T-helper 9 cell (primary cell): Measurements from ENCODE around the gene EVL.
A peak's percentile ranks its signal among the peaks of the same experiment; 100 is the strongest.
"Not testable (repeated sequence)": the region's sequence is repeated elsewhere in the genome, so short reads cannot be mapped to it uniquely, and the experiment has no call there.

Experiments
- DNase-seq: peaks from one replicate; pipeline ENCODE4 v3.0.0-alpha.2; 2020

EVL gene

DNA sequence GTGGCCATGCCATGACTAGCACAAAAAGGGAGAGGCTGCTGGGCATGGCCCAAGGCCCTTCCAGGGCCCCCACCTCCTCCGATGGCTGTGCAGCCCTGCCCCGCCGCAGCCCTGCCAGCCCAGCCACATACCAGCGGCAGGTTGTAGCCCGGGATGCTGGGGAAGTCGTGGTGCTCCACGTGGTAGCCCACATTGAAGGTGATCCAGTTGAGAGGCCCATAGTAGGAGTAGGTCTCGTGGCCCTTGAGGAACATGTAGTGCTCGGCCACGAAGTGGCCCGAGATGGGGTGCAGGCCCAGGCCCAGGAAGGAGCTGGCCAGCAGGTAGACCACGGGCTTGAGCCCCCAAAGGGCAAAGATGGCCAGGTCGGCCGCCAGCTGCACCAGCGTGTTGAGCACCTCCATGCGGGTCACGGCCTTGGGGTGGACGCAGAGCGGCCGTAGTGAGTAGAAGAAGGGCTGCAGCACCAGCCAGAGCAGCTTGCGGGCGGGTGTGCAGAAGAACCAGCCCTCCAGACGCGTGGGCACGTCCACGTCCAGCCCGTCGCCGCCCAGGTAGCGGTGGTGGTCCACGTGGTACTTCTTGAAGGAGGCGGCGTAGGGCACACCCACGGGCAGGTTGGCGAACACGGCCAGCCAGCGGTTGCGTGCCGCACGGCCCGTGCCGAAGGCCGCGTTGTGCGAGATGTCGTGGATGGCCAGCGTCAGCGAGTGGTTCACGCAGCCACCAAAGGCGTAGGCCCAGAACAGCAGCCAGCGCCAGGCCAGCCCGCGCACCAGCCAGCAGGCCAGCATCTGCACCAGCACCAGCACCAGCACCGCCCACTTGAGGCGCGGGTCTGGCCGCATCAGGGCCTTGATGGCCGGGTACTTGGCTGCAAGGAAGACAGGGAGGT lies 83.9 kb downstream of the EVL start:
- no peak for DNase-seq

DNA sequence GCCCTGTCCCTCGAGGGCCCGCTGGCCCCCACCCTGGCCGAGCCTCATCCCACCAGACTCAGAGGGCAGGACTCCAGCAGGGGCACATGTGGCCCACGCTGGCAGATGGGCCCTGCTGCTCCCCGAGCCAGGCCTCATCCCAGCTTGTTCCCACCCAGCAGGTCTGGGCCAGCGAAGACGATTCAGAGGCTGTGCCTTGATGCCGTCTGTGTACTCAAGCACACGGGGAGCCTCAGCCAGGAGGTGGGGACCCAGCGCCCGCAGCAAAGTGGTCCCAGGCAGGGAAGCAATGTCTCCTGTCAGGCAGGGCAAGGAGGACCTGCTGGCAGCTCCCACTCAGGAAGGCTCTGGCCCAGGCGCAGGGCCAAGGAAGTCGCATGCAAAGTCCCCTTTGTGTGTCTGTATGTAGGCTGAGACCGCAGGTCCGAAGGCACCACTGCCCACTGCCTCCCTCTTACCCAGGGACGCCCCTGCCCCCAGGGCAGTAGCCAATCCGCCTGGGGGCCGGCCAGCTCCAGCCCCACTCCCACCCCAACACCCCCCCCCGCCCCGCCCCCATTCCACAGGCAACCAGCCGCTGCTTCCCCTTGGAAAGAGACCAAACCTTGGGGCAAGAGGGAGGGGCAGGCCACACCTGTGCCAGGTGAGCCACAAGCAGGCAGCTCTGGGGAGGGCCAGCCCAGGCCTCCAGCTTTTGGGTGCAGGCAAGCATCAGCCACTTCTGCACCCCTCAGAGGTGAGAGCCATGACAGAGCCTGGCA lies 84.8 kb downstream of the EVL start:
- no peak for DNase-seq

GRCh38 chr14:100150932-100151587 lies 85.8 kb downstream of the EVL start:
- DNase-seq, result no peak

GRCh38 chr14:100152091-100152490 lies 86.9 kb downstream of the EVL start:
- DNase-seq, result no peak

DNA sequence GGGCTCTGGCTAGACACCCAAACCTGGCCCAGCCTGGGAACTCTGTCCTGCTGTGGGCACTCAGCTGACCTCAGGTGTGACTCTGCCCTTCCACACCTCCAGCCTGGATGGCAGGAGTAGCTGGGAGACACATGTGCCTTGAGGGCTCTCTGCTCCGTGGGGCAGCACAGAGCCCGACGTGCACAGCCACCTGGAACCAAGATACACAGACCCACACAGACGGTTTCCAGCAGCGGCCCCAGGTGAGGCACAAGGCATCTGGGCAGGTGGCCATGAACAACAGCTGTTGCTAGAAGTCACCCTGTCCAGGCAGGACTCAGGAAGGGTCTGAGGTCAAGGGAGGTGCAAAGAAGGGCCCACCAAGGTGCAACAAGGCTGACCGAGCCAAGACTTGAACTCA lies 88.3 kb downstream of the EVL start:
- DNase-seq, result no peak

GRCh38 chr14:100155049-100155621 lies 89.9 kb downstream of the EVL start:
- no peak for DNase-seq

DNA sequence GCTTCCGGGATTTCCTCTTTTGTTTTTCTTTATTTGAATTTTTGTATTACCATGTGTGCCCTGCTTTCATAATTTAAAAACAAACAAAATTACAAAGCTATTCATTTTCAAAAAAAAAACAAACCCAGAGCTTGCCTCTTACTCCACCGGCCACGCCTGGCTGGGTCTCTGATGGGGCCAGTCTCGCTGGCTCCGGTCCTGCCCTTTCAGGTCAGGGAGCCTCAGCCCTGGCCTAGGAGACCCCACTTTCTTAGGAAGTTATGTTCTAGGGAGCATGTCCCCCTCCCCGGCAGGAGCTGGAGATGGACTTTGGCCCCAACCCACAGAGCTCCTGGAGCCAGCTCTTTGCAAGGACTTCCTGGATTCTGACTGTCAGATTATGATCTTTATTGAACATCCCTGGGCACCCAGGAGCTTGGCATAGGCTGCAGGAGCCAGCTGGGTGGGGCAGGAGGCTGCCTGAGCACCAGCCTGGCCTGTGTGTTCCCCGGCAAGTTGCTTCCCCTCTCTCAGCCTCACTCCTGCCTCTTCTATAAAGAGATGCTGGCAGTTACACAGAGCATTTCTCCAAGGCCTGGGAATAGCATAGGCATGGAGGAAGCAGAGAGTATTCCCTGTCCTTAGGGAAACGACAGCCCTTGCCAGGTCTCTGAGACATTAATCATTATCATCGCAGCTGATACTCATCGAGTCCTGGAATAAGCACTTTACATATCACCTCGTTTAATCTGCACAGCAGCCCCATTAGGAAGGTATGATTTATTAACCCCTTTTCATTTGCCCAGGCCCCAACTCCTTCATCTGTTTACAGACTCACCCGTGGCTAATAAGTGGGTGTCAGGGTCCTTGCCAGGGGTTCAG lies 90.8 kb downstream of the EVL start:
- no peak for DNase-seq

DNA sequence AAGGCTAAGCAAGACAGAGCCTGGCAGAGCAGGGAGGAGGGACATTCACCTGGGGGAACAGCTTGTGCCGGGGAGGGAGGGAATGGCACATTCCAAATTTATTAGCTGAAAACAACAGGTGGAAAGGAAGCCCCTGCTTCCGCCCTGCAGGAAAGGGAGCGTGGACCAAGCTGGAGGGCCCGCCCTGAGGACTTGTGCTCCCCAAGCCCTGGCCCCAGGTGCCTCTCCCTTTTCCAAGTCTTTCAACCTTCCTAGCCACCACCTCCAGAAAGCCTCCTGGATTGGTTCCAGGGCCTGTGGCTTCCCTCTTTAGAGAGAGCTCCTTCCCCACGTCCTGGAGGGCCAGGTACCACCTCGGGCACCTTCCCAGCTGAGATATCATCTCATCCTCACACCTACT lies 91.6 kb downstream of the EVL start:
- DNase-seq, result no peak

- not testable (repeated sequence) for DNase-seq
Measured at GRCh38 chr14:100157548-100158232, 92.5 kb downstream of the EVL start.

DNA sequence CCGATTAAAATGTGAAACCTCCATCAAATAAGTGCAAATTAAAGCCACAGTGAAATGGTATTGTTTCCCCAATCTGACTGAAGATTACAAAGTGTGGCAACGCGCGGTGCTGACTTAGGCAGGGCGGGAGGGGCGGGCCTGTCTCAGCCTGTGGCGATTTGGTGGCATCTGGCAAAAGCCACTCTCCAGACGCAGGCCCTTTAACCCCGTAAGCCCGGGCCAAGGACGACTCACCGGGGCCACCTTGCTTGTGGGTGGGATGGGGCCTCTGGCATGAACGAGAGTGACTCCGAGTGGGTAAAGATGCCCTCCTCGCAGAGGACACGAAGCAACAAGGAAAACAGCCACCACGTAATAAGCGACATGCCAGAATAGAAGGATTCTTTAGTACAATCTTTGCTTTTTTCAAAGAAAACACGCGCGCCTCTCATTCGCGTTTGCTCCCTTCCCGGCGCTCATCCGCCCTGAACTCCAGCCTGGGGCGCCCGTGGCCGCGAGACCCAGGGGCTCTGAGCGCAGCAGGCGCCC lies 93.4 kb downstream of the EVL start:
- no peak for DNase-seq

- DNase-seq, result peak; percentile 58
Measured at GRCh38 chr14:100159094-100159864, 94.1 kb downstream of the EVL start, which contains the start of gene DEGS2. Gene DEGS2, minus strand, starts transcription at chr14:100159645. Its CDS starts 58 bp downstream, at chr14:100159587.

DNA sequence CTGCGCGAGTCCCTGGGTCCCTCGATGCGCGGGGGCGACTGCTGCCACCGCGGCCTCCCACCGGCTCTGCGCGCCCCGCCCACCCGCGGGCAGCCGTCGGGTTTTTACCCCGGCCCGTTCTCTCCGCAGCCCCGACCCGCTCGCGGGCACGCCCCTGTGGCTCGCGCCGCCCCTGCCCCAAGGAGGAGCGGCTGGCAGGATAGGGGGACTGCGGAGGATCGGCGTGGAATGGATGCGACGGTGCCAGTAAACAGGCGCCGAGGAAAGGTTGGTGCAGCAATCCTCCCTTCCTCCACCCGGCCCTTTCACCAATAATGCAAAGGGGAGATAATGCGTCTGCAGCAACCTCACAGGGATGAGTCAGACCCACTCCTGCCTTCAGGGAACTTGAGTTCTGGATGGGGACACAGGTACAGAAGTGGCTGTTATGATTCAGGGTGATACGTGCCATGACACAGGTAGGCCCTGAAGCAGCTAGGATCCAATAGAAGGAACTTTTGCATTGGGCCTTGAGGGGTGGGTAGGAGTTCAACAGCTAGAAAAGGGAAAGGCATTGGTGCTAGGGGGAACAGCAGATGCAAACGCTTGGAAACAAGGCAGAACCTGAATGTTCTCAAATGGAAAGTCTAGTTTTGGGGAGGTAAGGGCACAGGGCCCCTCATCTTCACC lies 94.8 kb downstream of the EVL start:
- DNase-seq, result no peak

- DNase-seq, result no peak
Measured at GRCh38 chr14:100160534-100160916, 95.3 kb downstream of the EVL start.

DNA sequence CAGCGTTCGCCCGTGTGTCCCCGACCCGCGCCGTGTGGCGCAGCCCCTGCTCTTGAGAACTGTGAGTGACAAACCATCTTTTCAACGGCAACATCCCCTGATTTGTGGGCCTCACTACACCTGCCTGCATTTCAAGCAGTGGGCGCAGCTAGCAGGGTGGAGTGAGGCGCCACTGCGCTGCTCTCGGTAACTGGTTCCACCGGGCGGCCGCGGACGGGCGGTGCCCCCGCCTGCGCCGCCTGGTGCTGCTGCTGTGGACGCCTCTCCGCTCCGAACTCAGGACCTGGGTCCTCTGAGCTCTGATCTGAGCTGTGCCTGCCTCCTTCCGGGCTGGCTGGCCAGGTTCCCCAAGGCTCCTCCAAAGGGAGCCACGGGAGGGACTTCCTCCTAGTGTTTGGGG lies 100.2 kb downstream of the EVL start:
- DNase-seq, result no peak

- no peak for DNase-seq
Measured at GRCh38 chr14:100165831-100166440, 100.7 kb downstream of the EVL start.

DNA sequence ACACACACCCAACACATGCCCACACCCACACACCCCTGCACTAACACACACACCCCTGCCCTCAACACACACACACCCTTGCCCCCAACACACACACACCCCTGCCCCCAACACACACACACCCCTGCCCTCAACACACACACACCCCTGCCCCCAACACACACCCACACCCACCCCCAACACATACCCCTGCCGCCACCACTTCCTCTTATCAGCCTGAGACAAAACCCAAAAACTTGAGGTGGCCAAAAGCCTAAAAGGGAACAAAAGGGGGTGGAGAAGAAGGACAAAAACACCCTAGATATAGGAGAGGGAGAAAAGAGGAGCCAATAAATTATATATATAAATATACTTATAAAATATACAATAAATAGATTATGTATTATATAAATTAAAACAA lies 103.3 kb downstream of the EVL start:
- DNase-seq, result no peak

- DNase-seq, result no peak
Measured at GRCh38 chr14:100170880-100171279, 105.7 kb downstream of the EVL start.

DNA sequence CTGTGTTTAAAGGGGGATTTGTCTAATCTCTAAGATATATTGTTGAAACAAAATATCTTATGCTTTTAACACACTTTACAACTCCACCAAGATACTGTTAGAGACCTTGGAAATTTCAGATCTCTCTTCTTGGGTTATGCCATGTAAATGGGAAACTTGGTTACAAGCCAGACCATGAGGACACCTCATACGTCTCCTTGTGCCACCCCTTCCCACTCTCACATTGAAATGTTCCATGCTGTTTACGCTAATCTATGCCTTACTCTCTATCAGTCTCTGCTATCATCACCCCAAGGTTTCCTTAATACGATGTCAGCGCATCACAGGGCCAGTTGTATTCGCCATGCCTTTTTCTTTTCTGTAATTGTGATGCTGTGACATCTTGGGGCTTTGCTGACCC lies 107.6 kb downstream of the EVL start:
- DNase-seq, result no peak

- DNase-seq, result no peak
Measured at GRCh38 chr14:100173353-100173752, 108.1 kb downstream of the EVL start.
